Measurements from ENCODE around the gene DCUN1D1.

Gene DCUN1D1

DNA sequence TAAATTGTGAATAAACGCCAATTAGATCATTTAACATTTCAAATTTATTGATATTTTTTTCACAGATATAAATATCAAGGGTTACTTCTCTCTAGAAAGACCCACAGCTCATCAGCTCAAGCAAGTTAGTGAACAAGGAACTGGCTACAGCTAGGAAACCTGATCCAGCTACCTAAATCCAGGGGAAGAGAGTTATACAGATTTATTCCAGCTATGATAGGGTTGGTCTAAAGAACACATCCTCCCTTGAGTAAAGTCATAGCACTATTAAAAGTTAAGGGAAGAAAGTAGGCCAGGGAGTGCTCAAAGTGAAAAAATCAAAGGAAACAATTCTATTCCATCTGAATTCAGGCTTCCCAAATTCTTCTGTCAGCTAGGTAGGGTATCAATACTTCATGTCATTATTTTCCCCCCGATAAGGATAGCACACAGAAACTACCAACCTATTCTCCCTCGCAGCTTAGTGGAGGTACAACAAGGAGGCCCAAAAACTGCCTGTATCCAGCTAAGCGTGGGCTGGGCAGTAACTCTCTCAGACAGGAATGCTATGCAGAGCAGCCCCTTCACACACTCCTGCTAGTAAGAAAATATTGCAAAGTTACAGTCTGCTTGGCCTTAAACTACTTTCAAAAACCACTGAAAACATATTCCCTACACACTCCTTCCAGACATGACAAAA is 44.0 kb downstream of the DCUN1D1 start:
- DNase-seq, result no peak

DNA sequence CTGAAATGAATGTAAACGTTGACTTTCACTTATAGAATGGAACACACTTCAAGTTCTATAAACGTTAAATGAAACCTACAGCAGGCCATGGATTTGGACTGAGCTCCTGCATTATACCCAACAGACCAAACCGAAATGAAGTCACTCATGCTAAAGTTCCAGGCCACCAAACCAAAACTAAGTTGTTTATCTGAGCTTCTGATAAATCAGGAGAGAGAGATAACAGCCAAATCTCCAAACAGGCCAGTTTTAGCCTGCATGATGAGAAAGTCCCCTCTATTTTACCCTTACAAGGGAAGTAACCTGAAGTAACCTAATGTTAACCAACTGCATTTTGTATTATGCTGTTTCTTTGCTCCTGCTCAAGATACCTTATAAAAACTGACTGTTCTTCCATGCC is 44.5 kb downstream of the DCUN1D1 start:
- DNase-seq, result no peak

DNA sequence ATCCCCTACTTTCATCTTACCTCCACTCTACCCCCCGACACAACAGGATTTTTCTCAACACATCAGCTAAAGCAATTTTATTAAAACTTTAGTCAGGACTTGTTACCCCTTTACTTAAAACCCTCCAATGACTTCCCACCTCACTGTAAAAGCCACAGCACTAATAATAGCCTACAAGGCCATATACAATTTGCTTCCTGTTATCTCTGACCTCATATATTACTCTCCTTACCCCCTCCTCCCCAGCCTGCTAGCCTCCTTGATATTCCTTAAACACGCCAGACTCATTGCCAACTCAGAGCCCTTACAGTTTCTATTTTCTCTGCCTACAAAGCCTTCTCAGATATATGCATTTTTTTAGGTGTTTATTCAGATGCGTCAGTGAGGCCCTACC is 54.4 kb downstream of the DCUN1D1 start:
- no peak for DNase-seq

DNA sequence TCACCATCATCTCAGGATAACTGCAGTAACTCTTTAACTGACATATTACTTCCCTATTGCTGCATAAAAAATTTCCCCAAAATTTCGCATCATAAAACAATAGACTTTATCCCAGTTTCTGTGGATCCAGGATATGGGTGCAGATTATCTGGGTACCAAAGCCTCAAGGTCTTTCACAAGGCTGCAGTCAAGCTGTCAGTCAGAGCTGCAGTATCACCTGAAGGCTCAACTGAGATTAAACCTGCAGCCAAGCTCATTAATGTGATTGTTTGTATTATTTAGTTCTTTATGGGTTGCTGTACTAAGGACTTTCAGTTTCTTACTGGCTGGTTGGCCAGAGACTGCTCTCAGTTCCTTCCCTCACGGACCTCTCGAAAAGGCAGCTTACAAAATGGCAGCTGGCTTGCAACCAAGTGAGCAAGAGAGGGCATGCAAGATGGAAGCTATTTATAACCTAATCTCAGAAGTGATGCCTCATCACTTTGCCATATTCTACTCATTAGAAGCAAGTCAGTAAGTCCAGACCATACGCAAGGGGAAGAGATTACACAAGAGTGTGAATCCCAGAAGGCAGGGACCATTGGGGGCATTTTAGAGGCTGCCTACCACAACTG is 54.9 kb downstream of the DCUN1D1 start:
- DNase-seq, result no peak

DNA sequence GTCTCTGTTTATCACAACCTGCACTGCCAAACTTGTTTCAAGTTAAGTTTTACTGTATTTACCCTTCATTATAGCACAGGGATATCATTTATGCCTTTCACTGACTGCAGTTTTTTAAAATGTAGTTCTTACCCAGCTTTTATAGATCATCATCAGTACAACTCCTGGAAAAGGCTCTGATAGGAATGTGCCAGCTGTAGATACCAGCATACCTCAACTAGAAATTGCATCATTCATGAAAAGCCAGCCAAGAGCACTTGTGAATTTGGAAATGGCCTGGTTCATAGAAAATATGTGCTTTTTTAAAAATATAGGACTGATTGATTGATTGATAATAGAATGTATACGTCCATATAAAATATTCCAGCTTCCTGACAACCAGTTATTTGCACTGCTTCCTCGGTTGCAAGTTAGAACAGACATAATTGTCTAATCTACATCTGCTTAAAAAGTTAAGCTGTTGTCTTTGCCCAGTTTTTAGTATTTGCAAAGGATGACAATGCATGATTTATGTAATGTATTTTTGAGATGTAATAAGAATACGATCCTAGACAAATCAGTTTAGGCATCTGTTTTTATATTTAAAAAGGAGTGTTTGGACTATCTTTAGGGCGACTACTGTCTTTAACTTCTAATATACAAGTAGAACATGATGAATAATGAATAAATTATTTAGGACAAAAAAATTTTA is 58.5 kb downstream of the DCUN1D1 start:
- no peak for DNase-seq

DNA sequence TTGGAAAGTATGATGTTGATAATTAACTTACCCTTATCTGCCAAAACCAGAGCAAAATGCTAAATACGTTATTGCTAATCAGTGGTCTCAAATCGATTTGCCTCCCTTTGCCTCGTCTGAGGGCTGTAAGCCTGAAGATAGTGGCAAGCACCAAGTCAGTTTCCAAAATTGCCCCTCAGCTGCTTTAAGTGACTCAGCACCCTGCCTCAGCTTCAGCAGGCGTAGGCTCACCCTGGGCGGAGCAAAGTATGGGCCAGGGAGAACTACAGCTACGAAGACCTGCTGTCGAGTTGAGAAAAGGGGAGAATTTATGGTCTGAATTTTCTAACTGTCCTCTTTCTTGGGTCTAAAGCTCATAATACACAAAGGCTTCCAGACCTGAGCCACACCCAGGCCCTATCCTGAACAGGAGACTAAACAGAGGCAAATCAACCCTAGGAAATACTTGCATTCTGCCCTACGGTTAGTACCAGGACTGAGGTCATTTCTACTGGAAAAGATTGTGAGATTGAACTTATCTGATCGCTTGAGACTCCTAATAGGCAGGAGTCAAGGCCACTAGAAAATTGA is 59.7 kb downstream of the DCUN1D1 start:
- no peak for DNase-seq

DNA sequence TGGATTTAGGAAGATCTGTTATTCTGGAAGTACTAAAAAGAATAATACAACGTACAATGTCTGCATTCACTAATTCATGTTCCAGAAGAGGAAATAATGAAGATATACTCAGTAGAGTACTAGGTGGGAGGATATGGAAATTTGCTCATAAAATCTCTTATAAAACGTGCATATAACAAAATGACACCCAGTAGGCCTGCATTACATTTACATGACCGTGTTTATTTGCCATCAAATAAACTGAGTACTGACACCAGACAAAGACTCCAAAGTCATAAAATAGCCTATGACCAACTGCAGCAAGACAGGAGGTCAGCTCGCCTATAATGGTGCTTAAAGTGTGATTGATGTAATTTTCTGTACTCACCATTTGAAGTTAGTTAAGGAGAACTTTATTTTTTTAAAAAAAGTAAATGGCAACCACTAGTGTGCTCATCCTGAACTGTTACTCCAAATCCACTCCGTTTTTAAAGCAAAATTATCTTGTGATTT is 60.4 kb downstream of the DCUN1D1 start:
- no peak for DNase-seq

DNA sequence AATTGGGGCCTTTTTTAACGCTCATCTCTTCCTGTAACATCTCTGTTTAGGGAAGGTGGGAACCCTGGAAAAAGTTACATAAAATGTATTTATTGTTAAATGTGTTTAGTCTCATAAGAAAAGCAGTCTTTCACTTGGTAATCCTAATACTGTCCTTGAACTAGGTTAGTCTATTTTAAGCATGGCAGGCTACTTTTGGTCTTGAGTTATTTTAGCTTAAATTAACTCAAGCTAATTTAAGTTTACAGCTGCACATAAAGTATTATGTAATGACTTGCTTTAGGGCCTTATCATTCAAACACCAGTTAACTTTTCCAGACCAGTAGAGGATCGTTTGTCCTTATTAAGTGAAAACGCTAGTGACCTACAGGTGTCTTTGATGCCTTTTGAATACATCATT is 63.2 kb downstream of the DCUN1D1 start:
- no peak for DNase-seq

DNA sequence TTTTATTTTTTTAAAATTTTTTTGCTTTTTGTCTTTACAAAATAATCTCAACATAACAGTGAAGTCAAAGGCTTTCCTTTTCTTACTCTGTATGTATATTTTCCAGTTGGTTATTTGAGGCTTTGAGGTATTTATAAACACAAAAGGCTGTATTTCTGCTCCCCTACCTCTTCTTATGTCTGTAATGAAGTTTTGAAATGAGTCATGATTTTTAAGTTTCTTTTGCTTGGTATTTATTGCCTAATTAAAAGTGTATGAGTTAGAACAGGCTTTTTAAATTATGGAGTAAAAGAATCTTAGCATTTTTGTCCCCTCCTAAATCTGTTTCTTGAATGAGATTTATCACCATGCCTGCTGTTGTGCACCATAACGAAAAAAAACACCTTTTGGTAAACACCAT is 66.0 kb downstream of the DCUN1D1 start:
- DNase-seq, result no peak

DNA sequence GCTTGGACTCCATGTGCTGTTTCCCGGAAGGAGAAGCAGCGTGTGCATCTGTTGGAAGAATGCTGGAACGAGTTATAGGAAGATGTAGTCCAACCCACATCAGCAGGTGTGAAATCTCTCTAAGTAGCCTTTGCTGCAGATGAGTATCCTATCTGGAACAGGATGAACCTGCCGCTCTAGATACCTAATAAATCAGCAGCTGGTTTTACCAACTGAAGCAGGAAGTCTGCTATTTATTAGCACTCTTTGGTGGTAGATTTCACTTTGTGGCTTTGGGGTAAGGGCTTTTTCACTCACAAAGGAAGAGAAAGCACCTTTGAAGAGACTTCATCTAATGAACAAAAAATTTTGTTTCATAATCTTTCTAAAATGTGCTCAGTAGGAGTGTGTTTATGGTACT is 66.4 kb downstream of the DCUN1D1 start:
- no peak for DNase-seq

DNA sequence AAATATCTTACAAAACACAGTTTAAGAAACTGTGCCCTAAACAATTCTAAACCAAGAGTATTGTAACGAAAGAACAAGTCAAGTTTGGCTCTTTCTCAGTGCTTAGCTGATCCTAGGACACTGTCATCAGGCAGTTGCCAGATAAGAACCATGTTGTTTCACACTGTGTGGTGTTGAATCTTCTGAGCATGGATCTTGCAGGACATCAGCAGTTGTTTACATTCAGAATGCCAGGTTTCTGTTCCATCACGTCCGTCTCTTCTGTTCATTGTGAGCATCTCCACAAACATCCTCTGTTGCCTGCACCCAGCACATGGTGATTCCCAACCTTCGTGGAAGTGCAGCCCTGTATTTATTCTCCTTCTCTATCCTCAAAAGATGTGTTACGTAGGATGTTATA is 67.9 kb downstream of the DCUN1D1 start:
- DNase-seq, result peak in 10 of 51 donors; percentile 3 to 36 (median 16)

DNA sequence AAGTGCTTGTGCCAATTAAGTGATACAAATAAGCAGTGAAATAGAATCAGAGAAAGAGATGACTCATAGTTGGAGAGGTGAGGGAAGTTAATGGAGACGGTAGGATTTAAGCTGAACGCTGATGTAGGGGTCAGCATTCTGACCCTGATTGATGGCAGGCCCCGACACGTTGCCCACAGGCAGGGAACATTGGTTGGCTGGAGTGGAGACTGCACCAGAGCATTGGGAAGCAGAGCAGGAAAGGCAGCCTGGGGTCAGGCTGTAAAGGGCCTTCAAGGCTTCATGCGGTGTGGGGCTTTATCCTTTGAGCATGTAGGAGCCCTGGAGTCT is 68.6 kb downstream of the DCUN1D1 start:
- DNase-seq, result peak in 1 of 51 donors; percentile 4

DNA sequence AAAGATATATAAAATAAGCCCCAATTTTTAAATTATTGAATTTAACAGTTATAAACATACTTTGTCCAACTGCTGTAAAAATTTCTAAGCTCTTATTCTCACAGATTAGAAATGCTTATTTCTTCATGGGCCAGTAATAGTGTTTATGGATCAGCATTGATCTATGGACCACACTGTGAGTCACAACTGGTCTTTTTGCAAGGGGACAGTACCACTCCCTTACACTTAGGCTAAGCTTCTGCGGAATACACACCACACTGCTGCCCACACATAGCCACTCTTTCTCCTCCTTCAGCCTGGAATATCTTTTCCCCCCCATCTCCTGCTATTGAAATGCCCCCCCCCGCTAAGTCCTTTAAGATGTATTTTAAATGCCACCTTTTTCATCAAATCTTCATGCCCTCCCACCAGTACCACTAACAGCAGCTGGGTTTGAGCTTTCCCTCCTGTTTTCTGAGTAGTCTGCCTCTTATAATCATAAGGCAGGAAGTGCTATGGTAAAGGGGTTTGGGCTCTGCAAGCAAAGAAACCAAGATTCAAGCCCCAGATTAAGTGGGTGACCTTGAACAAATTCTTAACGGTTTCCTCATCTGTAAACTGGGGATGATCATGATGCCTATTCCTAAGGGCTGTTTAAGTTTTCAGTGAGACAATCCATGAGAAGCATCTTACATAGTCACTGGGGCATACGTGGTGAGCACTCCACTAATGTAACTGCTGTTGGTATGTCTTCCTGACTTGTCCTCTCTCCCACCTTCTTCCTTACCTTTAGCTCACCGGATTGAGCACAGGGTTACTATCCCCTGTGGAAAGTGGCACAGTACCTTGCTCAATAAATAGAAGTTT is 69.2 kb downstream of the DCUN1D1 start:
- DNase-seq, result no peak

DNA sequence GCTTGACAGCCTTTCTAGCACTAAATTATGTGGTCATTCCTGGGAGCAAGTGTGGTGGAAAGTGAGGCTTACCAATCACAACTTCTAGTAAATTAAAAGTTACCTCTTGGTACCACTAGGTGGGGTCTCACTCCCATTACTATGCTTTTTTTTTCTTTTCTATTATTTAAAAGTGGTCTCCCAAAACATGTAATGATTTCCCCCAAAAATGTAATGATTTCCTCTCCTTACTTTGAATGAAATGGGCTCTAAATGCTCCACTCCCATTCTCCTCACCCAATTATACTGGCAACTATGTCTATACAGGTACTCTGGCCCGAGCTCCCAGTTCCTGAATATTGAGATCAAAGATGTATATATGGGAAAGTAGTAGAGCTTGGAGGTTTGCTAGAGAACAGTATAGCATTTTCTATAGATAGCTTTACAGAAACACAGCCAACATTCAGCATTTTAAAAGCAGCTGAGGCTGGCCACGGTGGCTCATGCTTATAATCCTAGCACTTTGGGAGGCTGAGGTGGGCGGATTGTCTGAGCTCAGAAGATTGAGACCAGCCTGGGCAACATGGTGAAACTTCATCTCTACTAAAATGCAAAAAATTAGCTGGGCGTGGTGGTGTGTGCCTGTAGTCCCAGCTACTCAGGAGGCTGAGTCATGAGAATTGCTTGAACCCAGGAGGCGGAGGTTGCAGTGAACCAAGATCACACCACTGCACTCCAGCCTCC is 70.9 kb downstream of the DCUN1D1 start:
- peak in 1 of 51 donors; percentile 4 for DNase-seq

DNA sequence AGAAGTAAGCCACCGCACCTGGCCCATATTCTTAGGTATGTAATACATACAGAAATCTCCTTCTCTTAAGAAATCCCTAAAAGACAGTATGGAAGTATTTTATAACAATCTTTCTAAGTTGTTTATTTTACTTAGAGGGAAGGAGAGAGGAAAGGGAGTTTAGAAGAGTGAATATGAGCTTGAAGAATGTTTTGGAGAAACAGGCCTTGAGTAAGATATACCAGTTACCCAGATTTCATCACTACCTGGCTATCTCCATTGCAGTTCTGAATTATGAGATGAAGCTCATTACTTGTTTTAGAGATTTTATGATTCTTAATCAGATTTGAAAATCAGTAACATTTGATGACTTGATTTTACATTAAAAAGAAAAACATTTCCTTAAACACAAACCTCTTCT is 71.9 kb downstream of the DCUN1D1 start:
- no peak for DNase-seq

DNA sequence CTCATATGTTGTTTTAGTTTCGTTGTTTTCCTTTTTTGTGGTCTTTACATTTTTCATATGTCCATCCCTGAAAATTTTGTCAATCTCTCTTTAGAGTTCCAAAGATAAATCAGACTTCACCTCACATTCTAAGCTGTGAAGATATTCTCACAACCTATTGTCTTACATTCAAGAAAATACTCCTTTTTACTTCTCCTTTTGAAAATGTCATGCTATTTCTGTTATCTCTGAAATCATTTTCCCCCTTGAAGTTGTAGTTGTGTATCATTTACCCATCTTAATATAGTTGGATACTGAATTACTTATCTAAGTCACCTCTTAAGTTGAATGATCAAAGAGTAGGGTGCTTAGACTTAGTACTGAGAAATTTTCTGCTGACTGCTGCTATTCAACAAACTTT is 74.3 kb downstream of the DCUN1D1 start:
- no peak for DNase-seq

DNA sequence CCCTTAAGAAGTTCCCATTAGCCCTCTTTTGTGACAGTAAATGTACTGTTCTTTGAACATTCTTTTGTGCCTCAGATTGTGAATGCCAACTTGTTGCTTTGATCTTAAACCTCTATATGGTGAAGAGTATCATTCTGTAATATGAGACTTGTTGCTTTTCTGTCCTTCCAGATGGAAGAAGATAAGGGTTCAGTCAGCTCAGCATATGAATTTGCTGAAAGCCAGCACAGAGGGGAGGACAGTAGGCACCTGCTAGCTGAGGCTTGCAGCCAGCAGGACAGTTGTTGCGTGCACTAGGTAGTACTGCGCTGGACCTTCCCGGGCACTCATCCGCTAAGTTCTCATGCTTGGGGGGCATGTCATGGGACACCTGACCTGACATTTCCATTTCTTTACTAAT is 74.7 kb downstream of the DCUN1D1 start:
- DNase-seq, result no peak

DNA sequence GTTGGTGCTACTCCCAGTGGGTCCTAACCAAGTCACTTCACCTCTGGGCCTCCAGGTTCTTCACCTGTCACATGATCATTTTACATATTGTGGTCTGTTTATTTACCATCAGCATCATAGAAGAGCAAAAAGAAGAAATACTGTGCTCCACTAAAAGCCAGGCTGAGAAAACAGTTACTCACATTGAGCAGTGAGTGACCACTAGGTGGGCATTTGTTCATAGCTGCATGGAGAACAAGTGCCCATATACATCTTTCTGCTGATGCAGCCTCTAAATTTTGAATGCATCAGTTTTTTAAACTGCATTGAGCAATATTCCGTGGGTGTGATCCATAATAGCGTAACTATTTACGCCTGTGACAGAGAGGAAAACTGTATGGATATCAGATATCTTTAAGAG is 76.2 kb downstream of the DCUN1D1 start:
- DNase-seq, result peak in 1 of 51 donors; percentile 5

DNA sequence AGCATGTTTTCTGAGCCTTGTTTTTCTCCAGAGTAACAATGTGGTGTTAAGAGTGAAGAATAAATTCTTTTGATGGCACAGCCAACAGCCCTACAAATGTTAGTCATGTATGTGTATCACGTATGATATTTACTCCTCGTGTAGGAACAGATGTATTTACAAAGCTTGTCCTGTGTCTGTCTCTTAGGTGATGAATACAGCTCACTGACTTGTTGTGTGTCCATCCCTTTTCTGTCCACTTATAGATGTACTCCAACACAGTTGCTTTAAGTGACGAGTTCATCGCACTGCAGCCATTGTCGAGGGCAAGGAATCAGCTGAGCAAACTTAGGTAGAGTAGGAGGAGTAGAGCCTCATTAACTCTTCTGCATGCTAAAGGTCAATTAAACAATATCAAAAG is 78.1 kb downstream of the DCUN1D1 start:
- no peak for DNase-seq

DNA sequence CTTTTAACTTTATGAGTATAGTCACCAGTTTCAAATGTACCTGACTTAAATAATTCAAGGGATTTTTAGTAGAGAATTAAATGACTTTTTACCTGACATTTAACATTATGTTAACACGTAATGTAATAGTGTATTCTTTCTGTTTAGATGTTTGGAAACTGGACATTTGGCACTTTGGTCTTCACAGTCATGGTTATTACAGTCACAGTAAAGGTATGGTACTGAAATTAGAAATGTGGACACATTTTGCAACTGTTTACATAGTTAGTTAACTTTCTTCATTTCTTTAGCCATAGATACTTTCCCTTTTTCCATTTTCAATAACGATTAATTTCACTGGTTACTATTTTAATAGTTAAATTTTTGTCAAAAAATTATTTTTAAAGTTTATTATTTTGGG is 83.8 kb downstream of the DCUN1D1 start:
- DNase-seq, result no peak

DNA sequence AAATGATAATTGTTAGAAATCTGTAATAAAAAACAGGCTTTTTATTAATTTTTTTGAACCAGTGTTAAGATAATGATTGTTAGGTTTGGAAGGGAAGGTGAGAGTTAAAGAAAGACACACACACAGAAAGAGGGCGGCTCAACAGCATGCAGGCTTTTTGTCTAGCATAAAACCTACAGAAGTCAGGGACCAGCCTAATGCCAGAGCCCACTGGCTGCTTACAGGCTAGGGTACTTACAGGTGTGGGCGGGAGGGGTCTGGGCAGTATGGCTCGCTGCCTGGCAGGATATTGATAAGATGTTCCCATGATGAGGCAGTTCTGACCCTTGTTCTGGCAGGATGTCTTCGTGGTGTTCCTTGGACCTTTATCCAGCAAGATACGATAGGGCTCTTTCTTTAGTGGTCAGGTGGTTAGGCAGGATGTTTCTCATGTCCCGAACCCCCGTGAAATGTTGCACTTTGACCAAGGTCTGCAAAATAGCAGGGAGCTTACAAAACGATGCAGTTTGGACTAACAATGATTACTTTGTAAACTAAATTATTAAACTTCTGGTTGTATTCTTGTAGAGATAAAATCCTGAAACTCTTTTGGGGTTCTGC is 84.7 kb downstream of the DCUN1D1 start:
- DNase-seq, result no peak
